Neural cell (in vitro differentiated cells): ENCODE results near the gene SCNN1A.

Experiments
- EP300 ChIP-seq: fragments of 450-650 bp; conservative IDR thresholded peaks from 2 replicates; pipeline ENCODE4 v1.6.1; 2014; ENCODE audit warnings: antibody characterized with exemption, mild to moderate bottlenecking, moderate library complexity; ENCODE audit not compliant: poor library complexity, severe bottlenecking
- MXI1 ChIP-seq: fragments of 450-650 bp; conservative IDR thresholded peaks from 2 replicates; pipeline ENCODE4 v1.6.1; 2014; ENCODE audit warnings: antibody characterized with exemption, mild to moderate bottlenecking; ENCODE audit not compliant: poor library complexity, severe bottlenecking
- POLR2AphosphoS5 ChIP-seq: IDR thresholded peaks from 2 replicates; pipeline ENCODE4 v1.6.1; 2012
- RAD21 ChIP-seq: fragments of 450-650 bp; conservative IDR thresholded peaks from 2 replicates; pipeline ENCODE4 v1.6.1; 2014; ENCODE audit warnings: antibody characterized with exemption, mild to moderate bottlenecking, moderate library complexity
- TAF1 ChIP-seq: IDR thresholded peaks from 2 replicates; pipeline ENCODE4 v1.6.1; 2012; ENCODE audit warnings: low read depth
- TF ChIP-seq, protein P1 (sequence below): fragments of 450-650 bp; IDR thresholded peaks from 2 replicates; pipeline ENCODE4 v1.5.1; 2014; ENCODE audit warnings: antibody characterized with exemption, mild to moderate bottlenecking, moderate library complexity; ENCODE audit not compliant: poor library complexity, severe bottlenecking
- TF ChIP-seq, protein P2 (sequence below): IDR thresholded peaks from 2 replicates; pipeline ENCODE4 v1.6.1; 2012; ENCODE audit warnings: borderline replicate concordance

GRCh38 chr12:6327229-6328041 is 47.9 kb downstream of the SCNN1A start:
- TF ChIP-seq, protein P1, sequence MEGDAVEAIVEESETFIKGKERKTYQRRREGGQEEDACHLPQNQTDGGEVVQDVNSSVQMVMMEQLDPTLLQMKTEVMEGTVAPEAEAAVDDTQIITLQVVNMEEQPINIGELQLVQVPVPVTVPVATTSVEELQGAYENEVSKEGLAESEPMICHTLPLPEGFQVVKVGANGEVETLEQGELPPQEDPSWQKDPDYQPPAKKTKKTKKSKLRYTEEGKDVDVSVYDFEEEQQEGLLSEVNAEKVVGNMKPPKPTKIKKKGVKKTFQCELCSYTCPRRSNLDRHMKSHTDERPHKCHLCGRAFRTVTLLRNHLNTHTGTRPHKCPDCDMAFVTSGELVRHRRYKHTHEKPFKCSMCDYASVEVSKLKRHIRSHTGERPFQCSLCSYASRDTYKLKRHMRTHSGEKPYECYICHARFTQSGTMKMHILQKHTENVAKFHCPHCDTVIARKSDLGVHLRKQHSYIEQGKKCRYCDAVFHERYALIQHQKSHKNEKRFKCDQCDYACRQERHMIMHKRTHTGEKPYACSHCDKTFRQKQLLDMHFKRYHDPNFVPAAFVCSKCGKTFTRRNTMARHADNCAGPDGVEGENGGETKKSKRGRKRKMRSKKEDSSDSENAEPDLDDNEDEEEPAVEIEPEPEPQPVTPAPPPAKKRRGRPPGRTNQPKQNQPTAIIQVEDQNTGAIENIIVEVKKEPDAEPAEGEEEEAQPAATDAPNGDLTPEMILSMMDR = no peak
- TF ChIP-seq EP300 (no peak), POLR2AphosphoS5 (no peak), RAD21 (no peak), MXI1 (no peak), TAF1 (no peak)
- TF ChIP-seq, protein P2, sequence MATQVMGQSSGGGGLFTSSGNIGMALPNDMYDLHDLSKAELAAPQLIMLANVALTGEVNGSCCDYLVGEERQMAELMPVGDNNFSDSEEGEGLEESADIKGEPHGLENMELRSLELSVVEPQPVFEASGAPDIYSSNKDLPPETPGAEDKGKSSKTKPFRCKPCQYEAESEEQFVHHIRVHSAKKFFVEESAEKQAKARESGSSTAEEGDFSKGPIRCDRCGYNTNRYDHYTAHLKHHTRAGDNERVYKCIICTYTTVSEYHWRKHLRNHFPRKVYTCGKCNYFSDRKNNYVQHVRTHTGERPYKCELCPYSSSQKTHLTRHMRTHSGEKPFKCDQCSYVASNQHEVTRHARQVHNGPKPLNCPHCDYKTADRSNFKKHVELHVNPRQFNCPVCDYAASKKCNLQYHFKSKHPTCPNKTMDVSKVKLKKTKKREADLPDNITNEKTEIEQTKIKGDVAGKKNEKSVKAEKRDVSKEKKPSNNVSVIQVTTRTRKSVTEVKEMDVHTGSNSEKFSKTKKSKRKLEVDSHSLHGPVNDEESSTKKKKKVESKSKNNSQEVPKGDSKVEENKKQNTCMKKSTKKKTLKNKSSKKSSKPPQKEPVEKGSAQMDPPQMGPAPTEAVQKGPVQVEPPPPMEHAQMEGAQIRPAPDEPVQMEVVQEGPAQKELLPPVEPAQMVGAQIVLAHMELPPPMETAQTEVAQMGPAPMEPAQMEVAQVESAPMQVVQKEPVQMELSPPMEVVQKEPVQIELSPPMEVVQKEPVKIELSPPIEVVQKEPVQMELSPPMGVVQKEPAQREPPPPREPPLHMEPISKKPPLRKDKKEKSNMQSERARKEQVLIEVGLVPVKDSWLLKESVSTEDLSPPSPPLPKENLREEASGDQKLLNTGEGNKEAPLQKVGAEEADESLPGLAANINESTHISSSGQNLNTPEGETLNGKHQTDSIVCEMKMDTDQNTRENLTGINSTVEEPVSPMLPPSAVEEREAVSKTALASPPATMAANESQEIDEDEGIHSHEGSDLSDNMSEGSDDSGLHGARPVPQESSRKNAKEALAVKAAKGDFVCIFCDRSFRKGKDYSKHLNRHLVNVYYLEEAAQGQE = no peak
